ENCODE measurements around the gene GLYATL1. TPM values are rescaled to one million over a fixed set of nuclear protein-coding genes. Genes with fewer than 3 reads are reported as not detected.

Gene GLYATL1
- total and polyA plus RNA-seq, 2 experiments from 2014 or later, result 1.3 to 2.1 TPM

- no peak for TF ChIP-seq CTCF (IDR thresholded peaks at IDR 0.05; ENCODE audit: low read depth, low read length)
Observed at GRCh38 chr11:58949184-58949583, 9.9 kb downstream of the GLYATL1 start.

GRCh38 chr11:58957922-58958321, 18.6 kb downstream of the GLYATL1 start:
- no peaks in the 10 kb centered on the region for H3K9me3 ChIP-seq (ENCODE audit: low read depth)
- no peak for TF ChIP-seq CTCF (IDR thresholded peaks at IDR 0.05; ENCODE audit: low read depth, low read length)
- DNase-seq (ENCODE audit: low read depth in 1 of 2, low spot score in 1 of 2), result no peak
- H3K4me1 ChIP-seq (ENCODE audit: low read depth), result no peaks in the 10 kb centered on the region
- no peak overlapping the region for H3K27ac ChIP-seq
- H3K4me3 ChIP-seq, result no peak overlapping the region
- H3K27me3 ChIP-seq, result peaks cover 1% of the 10 kb centered on the region
- no peaks in the 10 kb centered on the region for H3K36me3 ChIP-seq

More at GRCh38 chr11:58949184-58949583, 9.9 kb downstream of the GLYATL1 start:
- H3K9me3 ChIP-seq (ENCODE audit: low read depth), result no peaks in the 10 kb centered on the region
- no peaks in the 10 kb centered on the region for H3K36me3 ChIP-seq
- no peaks in the 10 kb centered on the region for H3K27me3 ChIP-seq
- no peaks in the 10 kb centered on the region for H3K4me1 ChIP-seq (ENCODE audit: low read depth)
- H3K27ac ChIP-seq, result no peak overlapping the region
- H3K4me3 ChIP-seq, result no peak overlapping the region
- DNase-seq (ENCODE audit: low read depth in 1 of 2, low spot score in 1 of 2), result no peak

GRCh38 chr11:58958500-58958899, 19.2 kb downstream of the GLYATL1 start:
- TF ChIP-seq CTCF (IDR thresholded peaks at IDR 0.05; ENCODE audit: low read depth, low read length), result peak; percentile 20
- no peaks in the 10 kb centered on the region for H3K36me3 ChIP-seq
- DNase-seq (ENCODE audit: low read depth in 1 of 2, low spot score in 1 of 2), result peak; percentile 2 to 36
- no peaks in the 10 kb centered on the region for H3K9me3 ChIP-seq (ENCODE audit: low read depth)
- no peaks in the 10 kb centered on the region for H3K4me1 ChIP-seq (ENCODE audit: low read depth)
- no peak overlapping the region for H3K27ac ChIP-seq
- H3K27me3 ChIP-seq, result peaks cover 7% of the 10 kb centered on the region
- no peak overlapping the region for H3K4me3 ChIP-seq

GRCh38 chr11:58963551-58964104, 24.3 kb downstream of the GLYATL1 start:
- Histone ChIP-seq H3K4me3 (peak overlapping the region; percentile 20), H3K4me1 (ENCODE audit: low read depth) (no peaks in the 10 kb centered on the region), H3K9me3 (ENCODE audit: low read depth) (no peaks in the 10 kb centered on the region), H3K27ac (no peak overlapping the region), H3K27me3 (peaks cover 41% of the 10 kb centered on the region), H3K36me3 (no peaks in the 10 kb centered on the region)
- no peak for TF ChIP-seq CTCF (IDR thresholded peaks at IDR 0.05; ENCODE audit: low read depth, low read length)
- DNase-seq (ENCODE audit: low read depth in 1 of 2, low spot score in 1 of 2), result peak; percentile 46 to 76

GRCh38 chr11:58965246-58965985, 26.1 kb downstream of the GLYATL1 start:
- TF ChIP-seq CTCF (IDR thresholded peaks at IDR 0.05; ENCODE audit: low read depth, low read length), result no peak
- Histone ChIP-seq H3K9me3 (ENCODE audit: low read depth) (no peaks in the 10 kb centered on the region), H3K4me3 (no peak overlapping the region), H3K27ac (no peak overlapping the region), H3K4me1 (ENCODE audit: low read depth) (no peaks in the 10 kb centered on the region), H3K36me3 (no peaks in the 10 kb centered on the region), H3K27me3 (peaks cover 46% of the 10 kb centered on the region)
- DNase-seq (ENCODE audit: low read depth in 1 of 2, low spot score in 1 of 2), result no peak
